ENCODE measurements around the gene SUCLG2.
"Not testable (repeated sequence)": the region's sequence is repeated elsewhere in the genome, so short reads cannot be mapped to it uniquely, and the experiment has no call there.

SUCLG2 gene

DNA sequence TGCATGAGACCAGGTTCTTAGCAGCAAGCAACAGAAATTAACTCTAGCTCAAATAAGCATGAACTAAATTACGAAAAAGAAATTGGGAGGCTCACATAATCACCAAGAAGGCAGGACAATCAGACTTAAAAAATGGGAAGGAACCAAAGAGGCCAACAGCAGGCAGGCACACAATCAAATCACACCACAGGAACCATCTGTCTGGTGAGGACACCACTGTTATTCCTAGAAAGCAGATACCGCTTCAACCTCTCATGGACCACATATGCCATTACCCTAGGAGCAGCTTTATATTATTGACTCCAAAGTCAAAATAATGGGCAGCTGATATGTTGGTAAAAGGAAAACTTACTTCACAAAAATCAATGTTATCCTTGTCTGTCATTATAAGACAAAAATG, 51.6 kb downstream of the SUCLG2 start:
- no peak for DNase-seq

DNA sequence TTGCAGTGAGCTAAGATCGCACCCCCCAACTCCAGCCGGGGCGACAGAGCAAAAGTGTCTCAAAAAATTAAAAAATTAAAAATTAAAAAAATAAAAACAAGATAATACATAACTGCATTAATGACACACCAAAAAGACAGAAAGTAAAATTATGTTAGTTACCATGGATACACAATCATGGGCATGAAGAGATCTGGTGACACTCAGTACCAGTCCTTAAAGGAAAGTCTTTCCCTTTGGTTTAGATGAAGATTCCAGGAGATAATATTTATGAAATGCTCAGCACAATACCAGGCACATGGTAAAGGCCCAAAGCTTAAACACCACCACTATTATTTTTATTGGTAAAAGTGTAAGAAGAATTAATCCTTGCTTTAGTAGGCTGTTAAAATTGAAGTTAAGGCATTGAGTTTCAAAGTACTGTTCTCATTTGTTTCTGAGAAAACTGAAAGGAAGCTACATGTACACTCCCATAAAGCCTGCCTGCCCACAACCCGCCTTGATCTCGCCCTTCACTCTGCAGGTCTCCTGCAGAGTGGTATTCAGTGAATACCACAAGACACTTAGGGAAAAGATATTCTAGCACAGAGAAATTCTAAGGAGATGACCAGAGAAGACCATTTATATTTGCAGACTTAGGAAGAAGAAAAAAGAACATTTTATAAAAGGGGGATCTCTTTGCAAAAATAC, 52.3 kb downstream of the SUCLG2 start:
- no peak for DNase-seq

GRCh38 chr3:67601385-67601784, 53.0 kb downstream of the SUCLG2 start:
- DNase-seq, result no peak

GRCh38 chr3:67599821-67600220, 54.6 kb downstream of the SUCLG2 start:
- no peak for DNase-seq

DNA sequence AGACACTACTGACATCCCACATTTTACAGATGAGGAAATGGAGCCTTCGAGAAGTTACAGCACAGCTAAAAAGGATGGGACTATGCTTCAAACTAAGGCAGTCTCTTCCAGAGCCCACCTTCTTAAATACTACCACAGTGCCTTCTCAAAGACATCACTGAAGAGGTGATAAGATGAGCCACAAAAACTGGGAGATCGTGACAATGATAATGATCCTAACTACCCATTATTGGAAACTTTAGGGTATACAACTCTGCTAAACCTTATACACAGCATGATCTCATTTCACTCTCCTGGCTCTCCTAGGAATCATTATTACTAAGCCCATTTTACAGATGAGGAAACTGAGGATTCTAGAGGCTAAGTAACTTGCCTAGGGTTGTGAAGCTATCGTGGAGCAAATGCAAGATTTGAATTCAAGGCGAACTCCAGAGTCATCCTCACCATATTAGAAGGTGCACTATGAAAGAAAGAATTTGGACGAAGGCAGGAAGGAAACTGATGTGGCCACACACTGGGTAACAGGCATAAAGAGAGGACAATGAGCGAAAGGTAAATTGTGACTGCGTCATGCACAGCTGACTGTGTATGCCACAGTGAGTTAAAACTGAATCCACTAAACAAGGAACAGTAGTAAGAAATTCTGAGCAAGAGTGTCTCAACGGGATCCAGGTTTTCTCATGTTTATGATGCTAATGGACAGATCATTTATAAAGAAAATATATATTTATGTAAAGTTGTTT, 55.4 kb downstream of the SUCLG2 start:
- DNase-seq, result no peak

DNA sequence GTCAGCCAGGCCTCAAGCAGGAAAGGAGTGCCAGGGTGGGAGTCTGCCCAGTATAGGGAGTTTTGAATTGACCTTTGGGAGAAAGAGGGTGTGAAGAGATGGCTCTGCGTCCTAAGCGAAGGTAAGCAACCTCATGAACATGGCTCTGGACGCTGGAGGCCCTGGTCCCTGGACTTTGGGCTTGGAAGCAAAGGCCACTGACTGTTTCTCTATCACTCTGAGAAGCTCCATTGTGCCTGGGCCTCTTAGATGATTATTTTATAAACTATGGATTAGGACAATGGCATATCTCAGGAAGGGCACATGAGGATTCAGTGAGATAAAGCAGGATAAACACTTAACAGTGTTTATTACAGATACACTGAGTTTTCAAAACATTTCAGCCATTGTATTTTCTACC, 59.0 kb downstream of the SUCLG2 start:
- no peak for DNase-seq

- DNase-seq, result no peak
Measured at GRCh38 chr3:67593761-67594234, 60.6 kb downstream of the SUCLG2 start.

DNA sequence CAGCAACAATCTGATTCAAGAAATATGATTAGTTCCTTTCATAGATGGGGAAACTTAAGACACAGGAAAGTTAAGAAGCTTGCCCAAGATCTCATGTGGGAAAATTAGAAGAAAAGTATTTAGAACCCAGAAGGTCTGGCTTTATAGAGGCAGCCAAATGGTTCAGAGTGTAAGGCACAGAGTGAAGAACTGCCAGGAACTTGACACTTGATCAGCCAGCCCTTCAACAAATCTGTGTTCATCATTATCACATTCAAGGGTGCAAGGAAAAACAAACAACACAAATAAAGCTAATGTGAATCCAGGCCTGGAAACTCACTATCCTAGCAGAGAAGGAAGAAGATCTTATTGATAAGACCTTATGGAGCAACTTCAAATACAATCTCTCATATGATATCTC, 62.4 kb downstream of the SUCLG2 start:
- no peak for DNase-seq

- DNase-seq, result no peak
Measured at GRCh38 chr3:67587811-67588210, 66.6 kb downstream of the SUCLG2 start.

DNA sequence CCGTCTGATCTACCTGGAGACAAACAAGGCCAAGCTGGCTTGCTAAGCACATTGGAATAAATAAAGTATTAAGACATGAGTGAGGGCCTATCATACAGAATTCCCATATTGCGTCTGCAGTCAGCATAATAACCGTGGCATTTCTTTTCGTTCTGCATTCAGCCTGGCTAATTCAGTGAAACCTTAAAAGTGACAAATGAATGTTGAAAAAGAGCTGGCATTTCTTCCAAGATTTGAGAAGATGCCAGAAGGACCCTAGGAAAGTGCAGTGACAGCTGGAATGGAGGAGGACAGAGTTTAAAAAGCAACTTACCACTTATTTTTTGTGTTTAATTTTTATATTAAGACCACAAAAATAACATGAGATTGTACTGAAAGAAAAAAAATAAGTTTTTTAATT, 67.1 kb downstream of the SUCLG2 start:
- no peak for DNase-seq

- not testable (repeated sequence) for DNase-seq
Measured at GRCh38 chr3:67584608-67585007, 69.8 kb downstream of the SUCLG2 start.

GRCh38 chr3:67580430-67581000, 73.9 kb downstream of the SUCLG2 start:
- no peak for DNase-seq

GRCh38 chr3:67578416-67578815, 76.0 kb downstream of the SUCLG2 start:
- DNase-seq, result no peak

GRCh38 chr3:67576441-67576840, 78.0 kb downstream of the SUCLG2 start:
- no peak for DNase-seq

GRCh38 chr3:67569324-67569723, 85.1 kb downstream of the SUCLG2 start:
- DNase-seq, result no peak

DNA sequence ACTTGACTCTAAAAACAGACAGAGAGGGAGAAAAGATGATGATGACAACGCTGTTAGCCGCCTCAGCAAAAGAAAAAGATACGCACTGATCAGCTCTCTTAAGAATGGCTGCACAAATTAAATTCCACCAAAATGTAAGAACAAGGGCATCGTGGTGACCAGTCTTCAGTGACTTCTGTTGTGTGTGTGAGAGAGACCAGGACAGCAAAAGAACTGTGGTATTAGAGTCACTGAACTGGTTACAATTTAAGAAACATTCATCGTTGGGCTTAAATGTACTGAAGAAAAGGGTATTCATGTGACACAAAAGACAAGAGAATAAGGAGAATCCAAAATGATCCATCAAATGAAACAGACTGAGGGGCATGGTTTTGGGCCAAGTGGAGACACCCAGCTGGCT, 86.5 kb downstream of the SUCLG2 start:
- DNase-seq, result no peak

DNA sequence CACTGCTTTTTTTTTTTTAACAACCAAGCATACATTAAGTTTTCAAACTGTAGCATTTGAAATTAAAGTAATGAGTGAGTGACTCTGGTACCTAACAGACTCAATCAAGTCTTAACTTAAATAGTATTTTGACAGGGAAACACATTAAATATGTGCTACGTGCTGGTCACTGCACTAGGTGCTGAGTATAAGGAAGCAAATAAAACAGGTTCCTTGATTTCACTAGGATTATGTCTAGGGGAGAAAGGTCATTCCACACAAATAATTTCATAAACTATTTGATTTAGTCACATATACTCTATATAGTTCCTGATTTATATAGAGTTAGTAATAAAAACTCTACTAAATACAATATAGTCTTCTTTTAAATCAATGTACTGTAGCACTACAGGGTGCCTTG, 89.4 kb downstream of the SUCLG2 start:
- no peak for DNase-seq

DNA sequence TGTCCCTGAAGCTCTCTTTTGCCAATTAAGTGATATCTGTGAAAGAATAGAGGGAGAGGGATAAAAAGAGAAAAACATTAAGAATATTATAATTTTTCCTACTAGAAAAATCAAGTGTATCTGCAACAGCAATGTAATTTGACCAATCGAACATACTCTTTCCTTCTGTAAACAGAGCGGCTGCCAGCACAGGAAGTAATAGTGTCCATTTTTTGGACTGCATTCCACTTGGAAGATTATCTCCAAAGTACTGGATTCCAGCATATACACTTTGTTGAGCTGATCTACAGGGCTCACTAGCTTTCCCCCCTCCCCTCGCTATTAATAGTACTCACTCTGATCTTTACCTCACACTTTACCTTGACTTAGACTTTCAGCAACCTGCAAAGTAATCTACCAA, 90.4 kb downstream of the SUCLG2 start:
- no peak for DNase-seq

- DNase-seq, result no peak
Measured at GRCh38 chr3:67561667-67562394, 92.6 kb downstream of the SUCLG2 start.

DNA sequence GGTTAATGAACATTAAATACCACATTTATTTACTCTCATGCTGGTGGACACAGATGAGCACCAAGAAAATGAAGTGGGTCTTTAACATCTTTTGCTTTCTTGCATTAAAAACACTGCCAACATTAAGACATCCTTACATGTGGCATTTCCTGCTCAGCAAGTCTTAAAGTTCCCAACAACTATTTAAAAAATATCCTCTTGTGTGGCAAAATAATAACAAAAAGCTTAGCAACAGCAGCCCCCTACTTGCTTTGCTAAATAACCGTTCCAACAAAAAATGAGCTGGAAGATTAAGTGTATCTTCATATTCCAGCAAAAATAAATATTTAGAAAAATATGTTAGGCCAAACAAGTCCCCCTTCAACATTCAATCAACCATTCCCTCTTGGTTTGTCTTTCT, 93.1 kb downstream of the SUCLG2 start:
- DNase-seq, result no peak

DNA sequence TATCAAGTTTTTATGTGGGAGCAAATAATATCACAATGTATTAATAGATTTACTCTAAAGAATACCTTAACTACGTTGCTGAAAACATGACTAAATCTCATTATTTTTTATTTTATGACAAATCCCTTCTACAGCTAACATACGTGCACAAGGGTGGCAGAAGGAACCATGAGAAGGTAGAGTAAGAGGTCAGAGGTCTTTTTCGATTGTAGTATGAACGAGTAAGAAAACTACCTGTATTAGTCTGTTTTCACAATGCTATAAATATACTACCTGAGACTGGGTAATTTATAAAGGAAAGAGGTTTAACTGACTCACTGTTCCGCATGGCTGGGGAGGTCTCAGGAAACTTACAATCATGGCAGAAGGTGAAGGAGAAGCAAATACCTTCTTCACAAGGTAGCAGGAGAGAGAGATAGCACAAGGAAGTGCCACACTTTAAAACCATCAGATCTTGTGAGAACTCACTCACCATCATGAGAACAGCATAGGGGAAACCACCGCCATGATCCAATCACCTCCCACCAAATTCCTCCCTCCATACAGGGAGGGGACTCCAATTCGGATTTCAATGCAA, 95.3 kb downstream of the SUCLG2 start:
- no peak for DNase-seq

DNA sequence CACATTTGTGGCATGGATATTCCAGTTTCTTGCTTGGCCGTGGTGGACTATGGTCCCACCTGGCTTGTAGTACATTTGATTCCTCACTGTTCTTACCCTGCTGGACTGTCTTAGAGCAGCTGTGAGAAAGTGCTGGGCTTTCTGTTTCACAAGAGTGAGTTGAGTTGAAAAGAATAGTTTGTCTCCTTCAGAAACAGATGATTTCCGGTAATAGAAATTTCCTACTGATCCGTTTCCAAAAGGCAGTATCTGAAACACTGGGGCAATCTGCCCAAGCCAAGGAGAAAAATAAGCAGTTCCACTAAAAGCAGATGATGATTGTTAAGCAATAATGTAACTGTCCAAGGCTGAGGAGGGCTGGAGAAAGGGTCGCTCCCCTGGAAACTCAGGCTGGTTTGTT, 96.0 kb downstream of the SUCLG2 start:
- DNase-seq, result no peak

DNA sequence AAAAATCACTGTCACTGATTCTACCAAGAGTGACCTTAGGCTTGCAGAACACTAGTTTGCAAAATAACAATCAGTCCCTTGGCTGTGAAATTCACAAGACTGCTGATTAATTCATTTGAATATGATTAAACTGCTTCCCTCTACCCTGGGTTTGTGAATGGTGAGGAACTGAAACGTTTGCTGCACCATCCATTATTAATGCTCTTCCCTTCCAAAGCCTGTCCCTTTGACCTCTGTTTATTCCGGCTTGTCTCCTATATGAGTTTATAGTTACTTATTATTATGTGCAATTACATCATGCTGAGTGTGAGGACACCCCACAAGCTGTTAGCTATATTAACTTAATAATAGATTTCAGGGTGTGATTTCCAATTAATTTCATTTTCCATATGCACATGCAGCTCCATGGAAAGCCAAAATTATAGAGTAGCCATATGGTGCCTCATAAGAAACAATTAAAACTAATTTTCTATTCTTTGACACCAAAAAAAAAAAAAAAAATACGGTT, 96.5 kb downstream of the SUCLG2 start:
- DNase-seq, result no peak

Measured in activated T-cell treated with anti-CD3 and anti-CD28 coated beads for 4 hours (primary cell).